Upper lobe of left lung (tissue), 6 donors: Measurements from ENCODE around the gene ACTN1. TPM values are rescaled to one million over a fixed set of nuclear protein-coding genes. Genes with fewer than 3 reads are reported as not detected.
"Not testable (repeated sequence)": the region's sequence is repeated elsewhere in the genome, so short reads cannot be mapped to it uniquely, and the experiment has no call there.

ENCODE experiments used
- ATAC-seq, 2 donors: fragments of 200-7000 bp; cut with Tn5 transposase; one replicate each; pipeline ENCODE4 v1.9.1; 2022; ENCODE audit warnings: mild to moderate bottlenecking in 2 of 2, moderate library complexity in 2 of 2; ENCODE audit not compliant: low FRiP score in 2 of 2
- DNase-seq, 2 donors: peaks; one replicate each; pipeline ENCODE4 v3.0.0-alpha.2; 2019 to 2020
- H3K27ac ChIP-seq, 4 donors: fragments of 200-600 bp; sonication (generic); one replicate each; pipeline ENCODE4 v1.5.1; 2016 to 2019
- H3K27me3 ChIP-seq, 4 donors: fragments of 200-600 bp; sonication (generic); one replicate each; pipeline ENCODE4 v1.5.1; 2017 to 2019
- H3K36me3 ChIP-seq, 4 donors: fragments of 200-600 bp; sonication (generic); one replicate each; pipeline ENCODE4 v1.5.1; 2016 to 2019
- H3K4me1 ChIP-seq, 4 donors: fragments of 200-600 bp; sonication (generic); one replicate each; pipeline ENCODE4 v1.5.1; 2018 to 2019
- H3K4me3 ChIP-seq, 4 donors: fragments of 200-600 bp; sonication (generic); one replicate each; pipeline ENCODE4 v1.5.1; 2017 to 2019; ENCODE audit warnings: mild to moderate bottlenecking in 2 of 4, moderate library complexity in 1 of 4
- H3K9me3 ChIP-seq, 4 donors: fragments of 200-600 bp; sonication (generic); one replicate each; pipeline ENCODE4 v1.5.1; 2018 to 2019
- EP300 ChIP-seq, 4 donors: sonication (generic); formaldehyde crosslinking; IDR thresholded peaks; one replicate each; pipeline ENCODE4 v1.5.1; 2017; ENCODE audit warnings: antibody characterized with exemption in 4 of 4, control low read depth in 2 of 4
- POLR2A ChIP-seq, 4 donors: fragments of 450-650 bp; IDR thresholded peaks; one replicate each; pipeline ENCODE4 v1.5.1; 2016 to 2017; ENCODE audit warnings: antibody characterized with exemption in 4 of 4, mild to moderate bottlenecking in 2 of 4
- POLR2AphosphoS5 ChIP-seq, 2 donors: sonication (generic); formaldehyde crosslinking; IDR thresholded peaks; one replicate each; pipeline ENCODE4 v1.5.1; 2017; ENCODE audit warnings: antibody characterized with exemption in 2 of 2
- WGBS, 2 donors: methylation state at CpG; one replicate each; pipeline ENCODE4 v1.1.5; 2017 to 2018; 5-methylcytosine and 5-hydroxymethylcytosine counted together
- total RNA-seq, 6 donors: library from RNA; depleted of rRNA in 4 of 6; stranded (reverse); fragments of >200 nt in 4 of 6; gene quantifications; one replicate each; pipeline versions ENCODE4 v1.1.0 to v1.2.1, GENCODE V29; 2016 to 2021
- TF ChIP-seq, protein P1 (sequence below), 6 experiments: fragments of 450-650 bp in 4 of 6; fragments of 200-600 bp in 2 of 6; sonication (generic) in 2 of 6; IDR thresholded peaks; one replicate each; pipeline ENCODE4 v1.5.1; 2016 to 2019; ENCODE audit warnings: antibody characterized with exemption in 6 of 6
- donor health status: DM: no; HTN: no; CAD: no; lungs with moderate emphysema.
- donor health status: DM: no; HTN: yes; CAD: no; lungs with severe emphysema.

The ACTN1 gene
- total RNA-seq, 6 donors from 2014 or later: 117 to 195 (median 157) TPM

DNA sequence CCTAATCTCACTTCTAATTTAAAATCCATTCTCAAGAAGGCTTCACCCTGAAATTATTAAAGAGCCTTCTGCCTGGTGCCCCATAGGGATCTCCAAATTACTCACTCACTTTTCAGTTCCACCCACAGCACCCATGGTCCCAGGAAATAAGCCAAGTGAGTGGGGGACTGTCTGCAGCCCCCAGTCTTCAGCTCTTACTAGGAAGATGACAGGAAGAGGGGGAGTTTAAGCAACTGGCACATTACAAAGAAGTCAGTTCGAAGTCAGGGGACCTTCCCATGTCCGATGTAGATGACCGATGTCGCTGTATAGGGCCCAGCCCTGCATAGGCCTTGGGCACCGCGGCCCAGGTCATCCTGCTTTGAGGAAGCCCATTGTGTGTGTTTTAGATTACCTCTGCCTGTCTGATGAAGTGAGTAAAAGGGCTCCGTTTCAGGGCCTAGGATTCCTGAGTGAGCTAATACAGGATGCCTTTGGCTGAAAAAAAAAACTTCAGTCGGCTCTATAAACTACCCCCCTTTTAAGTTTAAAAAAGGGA lies 1.9 kb downstream of the ACTN1 start:
- Histone ChIP-seq H3K27ac (peak overlapping the region; percentile 88 to 95 (median 94)), H3K36me3 (peaks cover 0 to 19% (median 2%) of the 10 kb centered on the region in 4 donors), H3K4me3 (peak overlapping the region; percentile 71 to 91 (median 85)), H3K4me1 (peaks cover 15 to 57% (median 25%) of the 10 kb centered on the region in 4 donors), H3K9me3 (no peaks in the 10 kb centered on the region), H3K27me3 (no peaks in the 10 kb centered on the region)
- no peak for TF ChIP-seq POLR2A (IDR thresholded peaks at IDR 0.05)
- TF ChIP-seq EP300 (IDR thresholded peaks at IDR 0.05): no peak
- TF ChIP-seq, protein P1, sequence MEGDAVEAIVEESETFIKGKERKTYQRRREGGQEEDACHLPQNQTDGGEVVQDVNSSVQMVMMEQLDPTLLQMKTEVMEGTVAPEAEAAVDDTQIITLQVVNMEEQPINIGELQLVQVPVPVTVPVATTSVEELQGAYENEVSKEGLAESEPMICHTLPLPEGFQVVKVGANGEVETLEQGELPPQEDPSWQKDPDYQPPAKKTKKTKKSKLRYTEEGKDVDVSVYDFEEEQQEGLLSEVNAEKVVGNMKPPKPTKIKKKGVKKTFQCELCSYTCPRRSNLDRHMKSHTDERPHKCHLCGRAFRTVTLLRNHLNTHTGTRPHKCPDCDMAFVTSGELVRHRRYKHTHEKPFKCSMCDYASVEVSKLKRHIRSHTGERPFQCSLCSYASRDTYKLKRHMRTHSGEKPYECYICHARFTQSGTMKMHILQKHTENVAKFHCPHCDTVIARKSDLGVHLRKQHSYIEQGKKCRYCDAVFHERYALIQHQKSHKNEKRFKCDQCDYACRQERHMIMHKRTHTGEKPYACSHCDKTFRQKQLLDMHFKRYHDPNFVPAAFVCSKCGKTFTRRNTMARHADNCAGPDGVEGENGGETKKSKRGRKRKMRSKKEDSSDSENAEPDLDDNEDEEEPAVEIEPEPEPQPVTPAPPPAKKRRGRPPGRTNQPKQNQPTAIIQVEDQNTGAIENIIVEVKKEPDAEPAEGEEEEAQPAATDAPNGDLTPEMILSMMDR (IDR thresholded peaks at IDR 0.05): no peak
- no peak for TF ChIP-seq POLR2AphosphoS5 (IDR thresholded peaks at IDR 0.05)
- DNase-seq (peak; percentile 43 to 45), ATAC-seq (no peak)
- WGBS, 2 donors: 22 to 26% methylated on average over 8 of the region's 8 CpGs

DNA sequence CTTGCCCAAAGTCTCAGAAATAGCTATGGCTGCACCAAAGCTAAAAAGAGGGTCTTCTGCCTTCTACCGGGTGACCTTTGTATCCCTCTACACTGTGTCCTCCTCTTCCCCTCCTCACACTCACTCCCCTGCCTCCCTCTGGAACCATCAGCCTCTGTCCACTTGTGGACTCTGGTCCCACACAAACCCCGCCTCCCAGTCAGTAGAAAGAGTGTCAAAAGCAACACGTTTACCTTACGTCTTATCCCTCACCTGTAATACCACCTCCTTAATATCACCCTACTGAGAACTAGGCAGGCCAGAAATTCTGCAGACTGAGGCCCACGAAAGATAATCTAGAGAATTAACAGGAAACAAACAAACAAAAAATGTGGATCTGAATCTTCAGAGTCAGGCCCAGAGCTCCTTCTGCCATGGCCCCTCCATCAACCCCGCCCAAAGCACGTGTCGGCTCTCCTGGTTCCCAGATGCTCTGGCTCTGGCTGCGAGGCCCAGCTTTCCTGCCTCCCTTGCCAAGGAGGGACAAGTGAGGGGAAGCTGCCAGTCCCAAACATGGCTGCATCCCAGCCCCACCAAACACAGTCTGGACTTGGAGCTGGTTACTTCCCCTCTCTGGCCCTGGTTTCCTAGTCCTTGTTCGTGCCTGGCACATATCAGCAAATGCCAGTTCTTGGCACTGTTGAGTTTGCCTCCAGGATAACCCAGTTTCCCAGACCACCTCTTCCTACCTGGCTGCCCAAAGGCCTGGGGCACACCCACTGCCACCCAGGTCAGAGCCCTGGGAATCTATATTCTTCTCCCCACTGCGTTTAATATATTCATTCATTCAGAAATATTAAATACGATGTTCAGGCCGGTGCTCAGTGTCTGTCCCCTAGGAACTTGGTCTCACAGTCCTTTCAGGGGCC lies 2.7 kb downstream of the ACTN1 start:
- no peaks in the 10 kb centered on the region for H3K9me3 ChIP-seq
- H3K36me3 ChIP-seq: peaks cover 0 to 22% (median 2%) of the 10 kb centered on the region in 4 donors
- ATAC-seq: no peak
- no peaks in the 10 kb centered on the region for H3K27me3 ChIP-seq
- 63 to 67% methylated on average over 13 of the region's 13 CpGs for WGBS, 2 donors
- H3K27ac ChIP-seq: peak overlapping the region; percentile 88 to 95 (median 94)
- peak in 1 of 2 donors; percentile 37 for DNase-seq
- TF ChIP-seq POLR2AphosphoS5 (IDR thresholded peaks at IDR 0.05) (no peak), EP300 (IDR thresholded peaks at IDR 0.05) (no peak), POLR2A (IDR thresholded peaks at IDR 0.05) (no peak)
- TF ChIP-seq, protein P1 (IDR thresholded peaks at IDR 0.05): no peak
- H3K4me1 ChIP-seq: peaks cover 19 to 63% (median 28%) of the 10 kb centered on the region in 4 donors
- peak overlapping the region in 3 of 4 donors; percentile 71 to 85 (median 85) for H3K4me3 ChIP-seq

DNA sequence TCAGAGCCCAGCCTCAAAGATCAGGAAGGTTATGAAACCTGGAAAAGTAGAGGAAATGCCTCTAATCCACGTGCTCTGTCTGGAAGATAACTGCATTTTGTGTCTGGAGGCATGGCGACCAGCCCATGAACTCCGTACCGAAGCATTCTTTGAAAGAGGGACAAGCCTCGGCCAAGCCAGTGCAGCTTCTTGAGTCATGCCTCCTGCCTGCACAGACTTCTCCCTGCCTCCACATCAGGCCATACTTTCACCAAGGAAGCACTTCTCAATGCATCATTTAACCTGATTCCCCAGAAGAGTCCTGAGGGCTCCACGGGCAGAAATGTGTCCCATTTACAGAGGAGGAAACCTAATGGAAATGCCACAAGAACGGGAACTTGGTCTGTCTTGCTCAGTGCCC lies 3.4 kb downstream of the ACTN1 start:
- peaks cover 0 to 22% (median 2%) of the 10 kb centered on the region in 4 donors for H3K36me3 ChIP-seq

DNA sequence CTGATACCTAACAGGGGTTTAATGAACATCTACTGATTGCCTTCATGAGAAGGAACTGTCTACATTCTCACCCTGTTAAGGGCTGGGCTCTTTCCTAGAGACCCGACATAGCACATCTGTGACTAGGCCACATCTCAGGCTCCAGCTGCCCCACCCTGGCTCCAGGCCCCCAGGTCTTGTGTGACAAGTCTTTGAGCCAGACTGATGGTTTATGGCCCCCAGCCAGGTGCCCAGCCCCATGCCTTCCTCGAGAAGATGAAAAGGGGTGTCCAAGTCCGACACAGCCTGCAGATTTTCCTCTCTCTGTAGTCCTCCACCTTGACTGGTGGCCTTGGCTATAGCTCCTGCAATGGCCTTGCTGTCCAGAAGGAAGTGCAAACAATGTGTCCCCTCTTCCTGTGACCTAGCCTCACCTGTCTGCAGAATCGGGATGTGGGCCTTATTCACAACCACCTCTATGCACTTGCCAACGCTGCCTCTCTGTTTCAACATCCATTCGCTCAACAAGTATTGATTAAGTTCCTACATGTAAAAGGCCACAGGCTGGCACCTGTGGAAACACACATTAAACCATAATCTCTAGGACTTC lies 4.2 kb downstream of the ACTN1 start:
- Histone ChIP-seq H3K4me3 (no peak overlapping the region), H3K27ac (no peak overlapping the region), H3K4me1 (peaks cover 33 to 62% (median 35%) of the 10 kb centered on the region in 4 donors), H3K36me3 (peaks cover 0 to 22% (median 2%) of the 10 kb centered on the region in 4 donors), H3K27me3 (no peaks in the 10 kb centered on the region), H3K9me3 (no peaks in the 10 kb centered on the region)
- ATAC-seq (no peak), DNase-seq (no peak)
- WGBS, 2 donors: 73% methylated on average over 6 of the region's 6 CpGs
- no peak for TF ChIP-seq EP300 (IDR thresholded peaks at IDR 0.05)

More for the DNA sequence above, 3.4 kb downstream of the ACTN1 start:
- TF ChIP-seq POLR2AphosphoS5 (IDR thresholded peaks at IDR 0.05) (no peak), POLR2A (IDR thresholded peaks at IDR 0.05) (no peak)
- no peaks in the 10 kb centered on the region for H3K27me3 ChIP-seq
- no peak for DNase-seq
- H3K27ac ChIP-seq: no peak overlapping the region
- no peaks in the 10 kb centered on the region for H3K9me3 ChIP-seq
- peaks cover 25 to 61% (median 30%) of the 10 kb centered on the region in 4 donors for H3K4me1 ChIP-seq
- no peak overlapping the region for H3K4me3 ChIP-seq
- WGBS, 2 donors: 51 to 60% methylated on average over 7 of the region's 7 CpGs
- ATAC-seq: no peak

DNA sequence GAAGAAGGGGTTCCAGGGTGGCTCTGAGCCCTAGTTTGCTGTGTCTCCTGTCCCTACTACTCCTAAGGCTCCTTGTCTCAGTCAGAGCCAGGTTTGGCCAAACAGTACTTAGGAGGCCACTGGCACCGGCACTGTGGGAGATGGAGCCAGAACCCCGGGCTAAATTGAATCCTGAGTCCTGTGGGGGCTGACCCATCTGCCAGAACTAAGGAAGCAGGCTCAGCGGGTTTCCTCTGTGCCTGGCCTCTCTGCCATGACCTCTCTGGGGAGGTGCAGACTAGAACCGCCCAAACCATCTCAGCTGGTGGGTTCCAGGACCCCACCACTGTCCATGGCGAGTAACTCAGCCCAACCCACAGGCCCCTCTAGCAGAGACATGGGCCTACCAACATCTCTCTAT lies 5.5 kb downstream of the ACTN1 start:
- ATAC-seq (no peak), DNase-seq (no peak)
- TF ChIP-seq EP300 (IDR thresholded peaks at IDR 0.05) (no peak), POLR2AphosphoS5 (IDR thresholded peaks at IDR 0.05) (no peak), POLR2A (IDR thresholded peaks at IDR 0.05) (no peak)
- TF ChIP-seq, protein P1 (IDR thresholded peaks at IDR 0.05): no peak
- H3K4me1 ChIP-seq: peaks cover 33 to 61% (median 46%) of the 10 kb centered on the region in 4 donors
- H3K4me3 ChIP-seq: no peak overlapping the region
- H3K36me3 ChIP-seq: peaks cover 0 to 22% (median 2%) of the 10 kb centered on the region in 4 donors
- no peaks in the 10 kb centered on the region for H3K27me3 ChIP-seq
- peak overlapping the region in 1 of 4 donors; percentile 2 for H3K27ac ChIP-seq
- no peaks in the 10 kb centered on the region for H3K9me3 ChIP-seq
- 94 to 96% methylated on average over 3 to 5 of the region's 5 CpGs for WGBS, 2 donors

DNA sequence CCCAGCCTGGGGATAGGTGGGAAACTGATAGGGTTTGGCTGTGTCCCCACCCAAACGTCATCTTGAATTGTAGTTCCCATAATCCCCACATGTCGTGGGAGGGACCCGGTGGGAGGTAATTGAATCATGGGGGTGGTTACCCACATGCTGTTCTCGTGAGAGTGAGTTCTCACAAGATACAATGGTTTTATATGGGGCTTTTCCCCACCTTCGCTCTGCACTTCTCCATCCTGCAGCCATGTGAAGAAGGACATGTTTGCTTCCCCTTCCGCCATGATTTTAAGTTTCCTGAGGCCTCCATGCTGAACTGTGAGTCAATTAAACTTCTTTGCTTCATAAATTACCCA lies 5.9 kb downstream of the ACTN1 start:
- not testable (repeated sequence) for H3K4me3 ChIP-seq

More for the DNA sequence above, 5.9 kb downstream of the ACTN1 start:
- H3K27me3 ChIP-seq, H3K27ac ChIP-seq, H3K9me3 ChIP-seq, ATAC-seq, DNase-seq: not testable (repeated sequence)
- WGBS, 2 donors: 88 to 94% methylated on average over 5 to 6 of the region's 6 CpGs
- peaks cover 0 to 22% (median 2%) of the 10 kb centered on the region in 4 donors for H3K36me3 ChIP-seq
- peaks cover 33 to 60% (median 48%) of the 10 kb centered on the region in 4 donors for H3K4me1 ChIP-seq
